ENCODE results near the gene GOLGA2.

The GOLGA2 gene

GRCh38 chr9:128254855-128255759, 20.7 kb downstream of the GOLGA2 start:
- DNase-seq, result peak; percentile 67

- peak; percentile 22 for DNase-seq
These were observed 21.4 kb downstream of the GOLGA2 start for GRCh38 chr9:128254362-128254761.

DNA sequence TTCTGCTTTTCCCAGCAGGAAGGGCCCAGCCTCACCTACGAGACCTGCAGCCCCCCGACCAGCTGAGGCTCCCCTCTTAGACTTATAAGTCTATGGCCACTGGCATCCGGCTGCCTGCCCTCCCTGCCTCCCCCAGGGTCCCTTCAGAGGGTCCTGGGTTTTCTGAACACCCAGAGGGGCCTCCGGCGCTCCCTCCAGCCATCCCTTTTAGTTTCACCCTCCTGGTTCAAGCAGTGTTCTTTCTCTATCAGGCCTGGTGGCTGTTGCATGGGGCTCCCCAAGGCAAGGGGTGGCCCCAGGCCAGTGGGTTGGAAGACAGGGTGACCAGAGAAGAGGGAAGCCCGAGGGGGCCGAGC, 21.8 kb downstream of the GOLGA2 start:
- no peak for DNase-seq

DNA sequence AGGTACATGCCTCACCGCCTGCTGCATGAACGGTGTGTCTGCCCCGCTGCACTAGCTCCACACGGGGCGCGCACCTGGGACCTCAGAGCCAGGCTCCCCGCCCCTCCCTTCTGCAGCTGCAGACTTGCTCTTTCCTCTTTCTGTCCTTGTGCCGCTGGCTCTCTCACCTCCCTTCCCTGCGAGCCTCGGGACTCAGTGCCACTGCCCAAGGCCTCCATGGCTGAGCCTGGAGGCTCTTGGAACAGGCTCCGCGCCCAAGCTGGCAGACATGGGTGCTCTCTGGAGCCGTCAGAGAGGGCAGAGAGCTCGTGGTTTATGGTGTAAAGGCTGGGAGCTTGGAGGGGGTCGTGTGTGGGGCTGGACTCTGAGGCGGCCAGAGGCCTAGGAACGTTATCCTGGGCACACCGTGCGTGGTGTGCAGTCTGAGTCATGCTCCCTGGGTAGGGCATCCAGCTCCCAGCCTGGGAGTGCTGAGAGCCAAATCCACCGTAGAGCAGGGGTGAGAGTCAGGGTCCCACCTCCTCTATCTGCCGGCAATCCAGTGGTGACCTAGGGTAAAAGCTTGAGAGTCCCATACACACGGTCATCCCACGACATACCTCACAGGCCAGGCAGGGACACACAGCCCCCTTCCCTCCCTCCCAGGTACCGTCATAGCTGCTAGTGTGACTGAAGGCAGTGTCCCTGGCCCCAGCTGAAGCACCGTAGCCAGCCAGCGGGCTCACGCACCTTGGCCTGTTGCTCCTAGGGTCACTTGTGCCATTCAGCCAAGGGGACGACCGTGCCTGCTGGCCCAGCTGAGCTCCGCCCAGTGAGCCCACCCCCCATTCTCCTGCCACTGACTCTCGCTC, 22.4 kb downstream of the GOLGA2 start:
- no peak for DNase-seq

GRCh38 chr9:128252317-128253139, 23.3 kb downstream of the GOLGA2 start:
- no peak for DNase-seq

GRCh38 chr9:128251732-128252100, 24.1 kb downstream of the GOLGA2 start:
- no peak for DNase-seq

DNA sequence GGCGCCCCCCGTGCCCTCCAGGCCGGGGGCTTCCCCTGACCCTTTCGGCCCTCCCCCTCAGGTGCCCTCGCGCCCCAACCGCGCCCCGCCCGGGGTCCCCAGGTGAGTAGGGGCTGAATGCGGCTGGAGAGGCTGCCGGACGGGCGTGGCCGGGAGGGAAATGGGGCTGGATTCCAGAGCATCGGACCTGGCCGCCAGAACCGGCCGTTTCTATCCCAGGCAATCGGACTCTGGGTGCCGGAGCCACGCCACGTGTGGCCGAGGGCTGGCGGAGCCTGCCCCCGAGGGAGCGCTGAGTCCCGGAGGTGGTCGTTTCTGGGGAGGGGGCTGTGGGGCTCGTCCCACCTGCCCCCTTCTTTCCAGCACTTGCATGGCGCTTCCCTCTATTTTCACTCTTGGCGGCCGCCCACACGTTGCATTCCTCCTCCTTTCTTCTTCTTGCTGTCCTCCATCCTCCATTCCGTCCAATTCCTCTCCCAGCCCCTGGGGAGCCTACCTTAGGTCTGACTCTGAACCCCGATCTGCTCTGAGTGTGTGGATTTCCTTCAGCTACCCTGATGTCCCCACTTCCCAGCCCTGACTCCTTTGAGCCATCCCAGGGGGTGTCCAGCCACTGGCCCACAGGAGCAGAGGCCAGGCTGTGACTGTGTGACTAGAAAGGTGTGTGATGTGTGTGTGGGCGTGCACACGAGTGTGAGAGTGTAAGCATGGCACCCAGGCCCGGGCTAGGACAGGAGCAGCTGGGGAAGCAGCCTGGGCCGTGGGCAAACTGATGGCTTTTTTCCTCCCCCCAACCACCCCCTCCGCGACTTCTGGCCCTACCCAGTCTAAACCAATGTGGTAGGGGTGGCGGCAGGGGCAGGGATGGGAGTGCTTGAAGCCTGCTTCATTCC, 24.7 kb downstream of the GOLGA2 start:
- DNase-seq, result no peak

DNA sequence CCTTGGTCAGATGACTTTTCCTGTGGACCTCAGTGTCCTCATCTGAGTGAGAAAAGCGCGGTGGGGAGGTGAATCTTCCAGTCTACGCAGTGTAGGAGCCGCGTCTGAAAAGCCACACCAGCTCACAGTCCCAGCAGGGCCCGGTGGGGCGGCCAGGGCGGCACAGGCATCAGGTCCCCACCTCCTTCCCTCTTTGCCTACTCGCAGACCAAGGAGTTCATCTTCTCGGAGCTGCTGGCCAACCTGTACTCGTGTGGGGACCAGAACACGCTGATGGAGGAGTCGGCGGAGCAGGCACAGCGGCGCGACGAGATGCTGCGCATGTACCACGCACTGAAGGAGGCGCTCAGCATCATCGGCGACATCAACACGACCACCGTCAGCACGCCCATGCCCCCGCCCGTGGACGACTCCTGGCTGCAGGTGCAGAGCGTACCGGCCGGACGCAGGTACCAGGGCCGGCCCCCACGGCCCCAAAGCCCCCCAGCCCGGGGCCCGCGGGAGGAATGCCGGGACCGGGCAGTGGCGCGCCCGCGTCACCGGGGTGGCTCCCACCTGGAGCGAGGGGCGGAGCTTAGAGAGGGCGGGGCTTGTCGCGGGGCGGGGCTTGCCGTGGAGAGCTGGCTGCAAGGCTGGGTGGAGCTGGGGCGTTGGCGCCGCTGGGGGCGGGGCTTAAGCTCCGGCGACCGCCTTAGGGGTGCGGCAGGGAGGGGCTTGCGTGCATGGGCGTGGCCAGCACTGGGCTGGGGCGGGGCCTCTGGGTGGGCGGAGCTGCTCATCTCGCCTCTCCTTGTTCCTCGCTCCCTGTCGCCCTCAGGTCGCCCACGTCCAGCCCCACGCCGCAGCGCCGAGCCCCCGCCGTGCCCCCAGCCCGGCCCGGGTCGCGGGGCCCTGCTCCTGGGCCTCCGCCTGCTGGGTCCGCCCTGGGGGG, 25.6 kb downstream of the GOLGA2 start:
- peak; percentile 93 for DNase-seq

DNA sequence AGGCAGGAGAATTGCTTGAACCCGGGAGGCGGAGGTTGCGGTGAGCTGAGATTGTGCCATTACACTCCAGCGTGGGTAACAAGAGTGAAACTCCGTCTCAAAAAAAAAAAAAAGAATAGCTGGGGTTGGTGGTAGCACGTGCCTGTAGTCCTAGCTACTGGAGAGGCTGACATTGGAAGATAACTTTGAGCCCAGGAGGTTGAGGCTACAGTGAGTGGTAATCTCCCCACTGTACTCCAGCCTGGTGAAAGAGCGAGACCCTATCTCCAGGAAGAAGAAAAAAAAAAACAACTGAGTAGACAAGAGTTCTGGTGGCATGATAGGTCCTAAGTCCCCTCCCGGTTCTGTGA, 26.3 kb downstream of the GOLGA2 start:
- no peak for DNase-seq

- no peak for DNase-seq
These were observed 28.5 kb downstream of the GOLGA2 start for GRCh38 chr9:128247226-128247803.

DNA sequence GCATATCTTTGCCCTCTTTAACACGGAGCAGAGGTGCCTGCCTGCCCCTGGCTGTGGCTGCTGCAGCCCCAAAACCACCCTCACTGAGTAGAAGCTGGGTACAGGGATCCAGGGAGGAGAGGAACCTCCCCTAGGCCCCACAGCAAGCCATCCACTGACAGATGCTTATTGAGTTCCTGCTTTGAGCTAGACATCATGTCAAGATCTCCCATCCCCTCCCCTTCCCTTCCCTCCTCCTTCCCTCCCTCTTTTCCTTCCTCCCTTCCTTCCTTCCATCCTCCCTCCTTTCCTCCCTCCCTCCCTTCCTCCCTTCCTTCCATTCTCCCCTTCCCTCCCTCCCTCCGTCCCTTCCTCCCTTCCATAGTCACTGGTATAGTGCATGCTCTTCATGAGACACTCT, 29.3 kb downstream of the GOLGA2 start:
- no peak for DNase-seq

DNA sequence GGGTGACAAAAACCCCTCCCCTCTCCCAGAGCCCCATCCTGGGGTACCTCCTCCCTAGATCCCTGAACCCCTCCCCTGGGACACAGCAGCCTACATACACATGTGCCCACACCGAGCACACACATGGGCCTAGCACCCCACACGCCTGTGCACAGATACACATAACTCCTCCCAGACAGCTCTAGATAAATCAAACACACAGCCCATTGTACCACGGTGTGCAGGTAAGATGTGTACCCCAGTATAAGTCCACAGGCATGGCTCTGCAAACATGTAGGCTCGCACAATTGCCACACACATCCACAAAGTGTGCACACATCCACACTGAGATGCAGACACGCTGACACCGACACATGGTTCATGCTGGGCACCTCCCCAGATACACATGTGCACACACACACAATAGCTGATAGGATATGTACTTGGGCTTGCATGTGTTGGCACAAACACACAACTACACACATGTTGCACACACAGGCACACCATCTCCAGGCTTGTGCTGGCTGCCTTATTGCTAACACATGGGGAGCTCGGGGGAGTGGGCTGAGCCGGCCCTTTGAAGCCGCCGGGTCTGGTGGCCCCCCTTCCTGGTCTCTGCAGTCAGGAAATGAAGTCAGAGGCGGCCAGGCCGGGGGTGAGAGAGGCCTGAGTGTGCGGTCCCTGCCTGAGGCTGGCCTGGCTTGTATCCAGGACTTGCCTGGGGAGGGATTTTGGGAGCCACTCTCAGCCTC, 30.2 kb downstream of the GOLGA2 start:
- peak; percentile 32 for DNase-seq

GRCh38 chr9:128244837-128245231, 31.0 kb downstream of the GOLGA2 start:
- DNase-seq, result peak; percentile 93

DNA sequence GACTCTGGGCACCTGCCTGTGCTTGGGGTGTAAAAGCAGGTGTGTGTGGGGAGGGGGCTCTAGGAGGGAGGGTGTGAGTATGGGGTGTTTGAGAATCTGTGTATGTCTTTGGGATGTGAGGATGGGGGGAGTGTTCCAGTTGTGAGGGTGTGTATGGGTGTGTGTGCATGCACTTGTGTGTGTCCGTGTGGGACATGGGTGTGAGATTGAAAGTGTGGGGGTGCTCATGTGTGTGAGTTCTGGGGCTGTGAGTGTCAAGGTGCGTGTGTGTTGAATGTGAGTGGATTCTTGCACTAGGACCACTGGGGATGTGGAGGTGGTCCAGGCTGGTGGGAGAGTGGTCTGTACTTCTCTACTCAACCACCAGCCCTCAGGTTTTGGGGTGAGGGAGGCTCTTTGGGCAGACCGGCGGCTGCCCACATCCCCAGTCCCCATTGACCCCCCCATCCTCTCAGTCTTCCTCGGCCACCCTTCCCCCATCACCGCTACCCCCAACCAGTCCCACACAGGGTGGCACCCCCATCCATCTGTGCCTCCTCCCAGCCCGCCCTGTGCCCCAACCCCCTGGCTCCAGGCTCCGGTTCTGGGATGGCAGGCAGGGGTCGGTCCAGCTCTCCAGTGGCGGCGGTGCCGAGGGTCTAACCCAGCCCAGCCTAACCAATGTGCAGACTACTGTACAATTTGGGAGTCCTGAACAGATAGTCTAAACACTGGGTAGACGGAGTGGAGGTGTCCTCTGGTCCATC, 31.5 kb downstream of the GOLGA2 start:
- no peak for DNase-seq

GRCh38 chr9:128243215-128244018, 32.4 kb downstream of the GOLGA2 start:
- DNase-seq, result no peak

GRCh38 chr9:128242828-128243214, 33.0 kb downstream of the GOLGA2 start:
- no peak for DNase-seq

DNA sequence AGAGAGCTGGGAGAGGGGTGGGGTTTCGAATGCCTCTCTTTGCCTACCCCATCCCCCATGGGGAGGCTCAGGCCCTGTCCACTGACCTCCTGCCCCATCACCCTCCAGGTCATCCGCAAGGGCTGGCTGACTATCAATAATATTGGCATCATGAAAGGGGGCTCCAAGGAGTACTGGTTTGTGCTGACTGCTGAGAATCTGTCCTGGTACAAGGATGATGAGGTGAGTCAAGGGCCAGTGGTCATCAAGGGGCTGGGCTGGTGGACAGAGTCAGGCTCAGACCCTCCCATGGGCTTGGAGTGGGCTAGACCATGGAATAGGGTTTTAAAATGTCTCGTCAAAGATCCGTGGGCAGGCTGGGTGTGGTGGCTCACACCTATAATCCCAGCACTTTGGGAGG, 33.7 kb downstream of the GOLGA2 start:
- DNase-seq, result no peak

DNA sequence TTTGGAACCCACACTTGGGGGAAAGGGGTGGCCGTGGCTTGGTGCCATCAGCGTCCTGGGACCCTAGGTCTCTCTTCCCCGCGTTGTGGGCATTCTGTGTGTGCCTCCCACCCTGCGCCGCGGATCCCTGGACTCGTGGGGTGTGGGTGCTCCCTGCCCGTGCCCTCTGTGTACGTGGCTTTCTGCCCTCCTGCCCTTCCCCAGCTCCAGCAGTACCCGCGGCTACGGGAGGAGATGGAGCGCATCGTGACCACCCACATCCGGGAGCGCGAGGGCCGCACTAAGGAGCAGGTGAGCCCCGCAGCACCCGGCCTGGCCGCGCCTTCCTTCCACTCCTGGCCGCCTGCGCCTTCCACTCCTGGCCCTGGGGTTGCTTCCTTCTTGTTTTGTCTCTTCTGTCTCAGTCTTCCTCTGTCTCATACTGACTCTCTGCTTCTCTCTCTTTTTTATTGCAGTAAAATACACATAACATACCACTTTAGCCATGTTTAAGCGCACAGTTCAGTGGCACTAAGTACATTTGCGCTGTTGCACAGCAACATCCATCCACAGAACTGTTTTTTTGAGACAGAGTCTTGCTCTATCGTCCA, 41.9 kb downstream of the GOLGA2 start:
- DNase-seq, result no peak

All from NCI-H69 (cell line).